HEK293 (cell line): ENCODE measurements around the gene MDFI.

Experiments
- EGR2 ChIP-seq: fragments of 450-650 bp; formaldehyde crosslinking; IDR thresholded peaks from 2 replicates; pipeline ENCODE4 v1.5.1; 2016; ENCODE audit warnings: low read depth, missing biosample characterization, missing genetic modification characterization
- GLI2 ChIP-seq: fragments of 450-650 bp; formaldehyde crosslinking; IDR thresholded peaks from 2 replicates; pipeline ENCODE4; 2017; ENCODE audit warnings: missing biosample characterization, missing genetic modification characterization, low read depth, borderline replicate concordance
- PRDM2 ChIP-seq: fragments of 450-650 bp; formaldehyde crosslinking; IDR thresholded peaks from 2 replicates; pipeline ENCODE4 v1.5.1; 2016; ENCODE audit warnings: missing biosample characterization, missing genetic modification characterization, borderline replicate concordance
- ZBTB17 ChIP-seq: fragments of 450-650 bp; formaldehyde crosslinking; IDR thresholded peaks from 2 replicates; pipeline ENCODE4 v1.5.1; 2016; ENCODE audit warnings: missing biosample characterization, missing genetic modification characterization
- ZBTB48 ChIP-seq: fragments of 450-650 bp; formaldehyde crosslinking; IDR thresholded peaks from 2 replicates; pipeline ENCODE4 v1.5.1; 2016; ENCODE audit warnings: missing biosample characterization, missing genetic modification characterization
- ZFP3 ChIP-seq: fragments of 450-650 bp; formaldehyde crosslinking; IDR thresholded peaks from 2 replicates; pipeline ENCODE4 v1.5.1; 2016; ENCODE audit warnings: low read depth, missing biosample characterization, missing genetic modification characterization
- ZIC2 ChIP-seq: fragments of 450-650 bp; formaldehyde crosslinking; IDR thresholded peaks from 2 replicates; pipeline ENCODE4 v1.5.1; 2016; ENCODE audit warnings: missing biosample characterization, missing genetic modification characterization
- ZNF140 ChIP-seq: fragments of 450-650 bp; formaldehyde crosslinking; IDR thresholded peaks from 2 replicates; pipeline ENCODE4 v1.5.1; 2016; ENCODE audit warnings: missing biosample characterization, missing genetic modification characterization
- ZNF157 ChIP-seq: fragments of 450-650 bp; formaldehyde crosslinking; IDR thresholded peaks from 2 replicates; pipeline ENCODE4 v1.5.1; 2016; ENCODE audit warnings: missing biosample characterization, missing genetic modification characterization
- ZNF184 ChIP-seq: fragments of 450-650 bp; IDR thresholded peaks from 2 replicates; pipeline ENCODE4 v1.5.1; 2018; ENCODE audit warnings: missing biosample characterization, mild to moderate bottlenecking, missing genetic modification characterization
- ZNF391 ChIP-seq: fragments of 450-650 bp; formaldehyde crosslinking; IDR thresholded peaks from 2 replicates; pipeline ENCODE4 v1.5.1; 2016; ENCODE audit warnings: low read depth, missing biosample characterization, missing genetic modification characterization, borderline replicate concordance
- ZNF449 ChIP-seq: fragments of 450-650 bp; formaldehyde crosslinking; IDR thresholded peaks from 2 replicates; pipeline ENCODE4 v1.5.1; 2017; ENCODE audit warnings: missing biosample characterization, mild to moderate bottlenecking, missing genetic modification characterization, moderate library complexity
- ZNF561 ChIP-seq: fragments of 450-650 bp; IDR thresholded peaks from 2 replicates; pipeline ENCODE4 v1.5.1; 2018; ENCODE audit warnings: missing biosample characterization, missing genetic modification characterization, borderline replicate concordance
- ZNF571 ChIP-seq: fragments of 450-650 bp; formaldehyde crosslinking; IDR thresholded peaks from 2 replicates; pipeline ENCODE4 v1.5.0; 2017; ENCODE audit warnings: missing biosample characterization, missing genetic modification characterization
- ZNF596 ChIP-seq: fragments of 450-650 bp; IDR thresholded peaks from 2 replicates; pipeline ENCODE4 v1.5.0; 2018; ENCODE audit warnings: missing biosample characterization, mild to moderate bottlenecking, missing genetic modification characterization, moderate library complexity
- ZNF626 ChIP-seq: fragments of 450-650 bp; sonication (Bioruptor Pico); formaldehyde crosslinking; IDR thresholded peaks from 2 replicates; pipeline ENCODE4 v1.5.1; 2018; ENCODE audit warnings: missing biosample characterization, missing genetic modification characterization, inconsistent platforms
- ZNF629 ChIP-seq: fragments of 450-650 bp; formaldehyde crosslinking; IDR thresholded peaks from 2 replicates; pipeline ENCODE4 v1.5.1; 2017; ENCODE audit warnings: missing biosample characterization, missing genetic modification characterization
- ZNF660 ChIP-seq: fragments of 450-650 bp; IDR thresholded peaks from 2 replicates; pipeline ENCODE4 v1.5.1; 2018; ENCODE audit warnings: missing biosample characterization, mild to moderate bottlenecking, missing genetic modification characterization
- ZNF692 ChIP-seq: fragments of 450-650 bp; formaldehyde crosslinking; IDR thresholded peaks from 2 replicates; pipeline ENCODE4 v1.5.1; 2016; ENCODE audit warnings: missing biosample characterization, missing genetic modification characterization
- ZNF707 ChIP-seq: fragments of 450-650 bp; formaldehyde crosslinking; IDR thresholded peaks from 2 replicates; pipeline ENCODE4 v1.5.1; 2016; ENCODE audit warnings: missing biosample characterization, missing genetic modification characterization
- ZNF768 ChIP-seq: fragments of 450-650 bp; formaldehyde crosslinking; IDR thresholded peaks from 2 replicates; pipeline ENCODE4 v1.5.1; 2018; ENCODE audit warnings: missing biosample characterization, mild to moderate bottlenecking, missing genetic modification characterization
- ZNF843 ChIP-seq: fragments of 450-650 bp; formaldehyde crosslinking; IDR thresholded peaks from 2 replicates; pipeline ENCODE4 v1.5.1; 2016; ENCODE audit warnings: missing biosample characterization, missing genetic modification characterization
- ZSCAN5A ChIP-seq: fragments of 450-650 bp; formaldehyde crosslinking; IDR thresholded peaks from 2 replicates; pipeline ENCODE4 v1.5.1; 2016; ENCODE audit warnings: missing biosample characterization, missing genetic modification characterization
- TF ChIP-seq, protein P1 (sequence below): fragments of 450-650 bp; formaldehyde crosslinking; IDR thresholded peaks from 2 replicates; pipeline ENCODE4; 2016; ENCODE audit warnings: missing biosample characterization, missing genetic modification characterization

MDFI gene

GRCh38 chr6:41591859-41592502 lies 46.3 kb upstream of the MDFI start (continued):
- TF ChIP-seq ZNF571 (tag by site-specific recombination) (no peak), PRDM2 (tag by site-specific recombination) (no peak), ZNF707 (no peak), ZNF692 (tag by site-specific recombination) (peak; percentile 38; the same call in 1 of the 2 replicates), GLI2 (tag by site-specific recombination) (no peak), EGR2 (tag by site-specific recombination) (peak; percentile 90), ZIC2 (tag by site-specific recombination) (0 out of 2 replicates have a peak, but pooled peaks have one; percentile 9), ZBTB17 (tag by site-specific recombination) (peak; percentile 77), ZNF626 (tag by site-specific recombination) (no peak), ZSCAN5A (tag by site-specific recombination) (no peak), ZNF391 (tag by site-specific recombination) (0 out of 2 replicates have a peak, but pooled peaks have one; percentile 12), ZNF561 (tag by site-specific recombination) (peak; percentile 62; the same call in 1 of the 2 replicates), ZNF140 (tag by site-specific recombination) (no peak), ZBTB48 (tag by site-specific recombination) (no peak), ZNF660 (tag by site-specific recombination) (0 out of 2 replicates have a peak, but pooled peaks have one; percentile 39), ZNF629 (0 out of 2 replicates have a peak, but pooled peaks have one; percentile 13), ZNF596 (no peak), ZNF449 (tag by site-specific recombination) (no peak), ZNF843 (no peak), ZNF157 (tag by site-specific recombination) (no peak), ZNF184 (tag by site-specific recombination) (no peak), ZNF768 (tag by site-specific recombination) (no peak), ZFP3 (tag by site-specific recombination) (no peak)
- TF ChIP-seq, protein P1, sequence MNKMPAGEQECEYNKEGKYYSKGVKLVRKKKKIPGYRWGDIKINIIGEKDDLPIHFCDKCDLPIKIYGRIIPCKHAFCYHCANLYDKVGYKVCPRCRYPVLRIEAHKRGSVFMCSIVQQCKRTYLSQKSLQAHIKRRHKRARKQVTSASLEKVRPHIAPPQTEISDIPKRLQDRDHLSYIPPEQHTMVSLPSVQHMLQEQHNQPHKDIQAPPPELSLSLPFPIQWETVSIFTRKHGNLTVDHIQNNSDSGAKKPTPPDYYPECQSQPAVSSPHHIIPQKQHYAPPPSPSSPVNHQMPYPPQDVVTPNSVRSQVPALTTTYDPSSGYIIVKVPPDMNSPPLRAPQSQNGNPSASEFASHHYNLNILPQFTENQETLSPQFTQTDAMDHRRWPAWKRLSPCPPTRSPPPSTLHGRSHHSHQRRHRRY (tag by site-specific recombination): no peak
